Stimulated activated CD8-positive, alpha-beta memory T cell treated with anti-CD3 and anti-CD28 coated beads, Interleukin-15, amount 100 ng/mL, for 24 hours (primary cell): ENCODE results near the gene CNKSR2.

ENCODE experiments used
- DNase-seq: peaks from one replicate; pipeline ENCODE4 v3.0.0-alpha.2; 2020; ENCODE audit warnings: low read depth

CNKSR2 gene

GRCh38 chrX:21675931-21676330 is 301.7 kb downstream of the CNKSR2 start:
- no peak for DNase-seq

GRCh38 chrX:21678048-21678612 is 303.9 kb downstream of the CNKSR2 start:
- DNase-seq = no peak

GRCh38 chrX:21683941-21684340 is 309.7 kb downstream of the CNKSR2 start:
- DNase-seq = no peak

DNA sequence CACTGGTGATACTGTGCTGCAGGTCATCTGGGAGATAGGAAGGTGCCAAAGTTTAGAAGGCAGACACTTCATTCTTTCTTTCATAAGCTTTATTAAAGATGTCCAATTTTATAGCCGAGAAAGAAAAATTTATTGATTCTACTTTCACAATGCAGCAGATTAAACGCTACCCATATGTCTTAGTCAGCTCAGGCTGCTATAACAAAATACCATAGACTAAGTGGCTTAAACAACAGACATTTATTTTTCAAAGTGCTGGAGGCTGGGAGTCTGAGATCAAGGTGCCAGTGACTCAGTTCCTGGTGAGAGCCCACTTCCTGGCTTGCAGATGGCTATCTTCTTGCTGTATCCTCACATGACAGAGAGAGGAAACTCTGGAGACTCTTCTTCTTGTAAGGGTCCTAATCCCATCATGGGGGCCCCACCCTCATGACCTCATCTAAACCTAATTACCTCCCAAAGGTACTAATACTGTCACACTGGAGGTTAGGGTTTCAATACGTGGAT is 317.3 kb downstream of the CNKSR2 start:
- no peak for DNase-seq

DNA sequence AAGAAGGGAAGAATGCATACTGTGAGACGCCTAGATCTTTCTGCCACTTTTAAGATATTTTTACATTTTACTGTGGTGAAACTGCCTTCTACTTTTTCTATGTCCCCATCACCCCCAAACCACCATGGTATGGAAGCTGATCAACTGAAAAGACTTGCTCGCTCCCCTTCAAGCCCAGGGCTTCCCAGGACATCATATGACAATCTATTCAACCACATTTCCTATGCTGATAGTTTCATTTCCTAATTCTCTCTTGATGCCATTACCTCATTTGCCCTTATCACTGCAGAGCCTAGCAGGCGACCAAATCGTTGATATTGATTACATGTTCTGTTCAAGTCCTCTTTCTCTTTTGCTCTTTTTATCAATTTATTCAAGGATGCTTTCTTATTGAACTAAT is 324.1 kb downstream of the CNKSR2 start:
- no peak for DNase-seq

DNA sequence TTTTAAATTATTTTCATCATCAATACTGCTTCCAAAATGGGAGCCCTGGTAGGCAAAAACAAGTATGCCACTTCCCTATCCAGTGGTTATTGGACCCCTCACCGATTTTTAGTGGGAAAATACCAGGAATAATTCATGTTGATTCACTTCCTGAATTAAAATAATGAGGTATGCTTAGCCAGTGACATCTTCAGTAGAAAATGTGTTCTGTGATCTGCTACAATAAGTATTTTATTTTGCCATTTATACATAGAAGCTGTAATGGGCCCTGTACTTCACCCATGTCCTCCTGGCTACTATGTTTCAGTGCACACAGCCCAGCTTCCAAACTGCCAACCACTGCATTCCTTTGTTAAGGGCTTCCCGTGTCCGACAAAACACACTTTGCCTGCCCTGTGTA is 324.9 kb downstream of the CNKSR2 start:
- DNase-seq = no peak

GRCh38 chrX:21700275-21700674 is 326.1 kb downstream of the CNKSR2 start:
- no peak for DNase-seq

GRCh38 chrX:21700967-21701366 is 326.7 kb downstream of the CNKSR2 start:
- DNase-seq = no peak

DNA sequence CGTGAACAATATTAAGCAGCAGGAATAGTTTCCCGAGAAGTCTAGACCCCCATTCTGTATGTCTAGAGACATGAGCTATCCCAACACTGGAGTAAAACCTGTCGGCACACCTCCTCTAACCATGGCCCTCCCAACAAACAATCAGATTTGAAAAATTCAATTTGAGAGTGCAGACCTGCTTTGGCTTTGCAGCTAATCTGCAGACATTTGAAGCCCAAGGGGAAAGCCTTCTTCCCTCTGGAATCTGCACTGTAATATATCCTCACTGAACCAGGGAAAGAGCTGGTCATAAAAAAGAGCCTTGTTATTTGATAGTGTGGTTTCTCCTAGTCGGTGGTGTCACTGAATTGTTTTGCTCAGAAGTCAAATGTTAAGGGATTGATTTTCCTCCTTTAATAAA is 328.5 kb downstream of the CNKSR2 start:
- no peak for DNase-seq
